ENCODE measurements around the gene NSUN7.

DNA sequence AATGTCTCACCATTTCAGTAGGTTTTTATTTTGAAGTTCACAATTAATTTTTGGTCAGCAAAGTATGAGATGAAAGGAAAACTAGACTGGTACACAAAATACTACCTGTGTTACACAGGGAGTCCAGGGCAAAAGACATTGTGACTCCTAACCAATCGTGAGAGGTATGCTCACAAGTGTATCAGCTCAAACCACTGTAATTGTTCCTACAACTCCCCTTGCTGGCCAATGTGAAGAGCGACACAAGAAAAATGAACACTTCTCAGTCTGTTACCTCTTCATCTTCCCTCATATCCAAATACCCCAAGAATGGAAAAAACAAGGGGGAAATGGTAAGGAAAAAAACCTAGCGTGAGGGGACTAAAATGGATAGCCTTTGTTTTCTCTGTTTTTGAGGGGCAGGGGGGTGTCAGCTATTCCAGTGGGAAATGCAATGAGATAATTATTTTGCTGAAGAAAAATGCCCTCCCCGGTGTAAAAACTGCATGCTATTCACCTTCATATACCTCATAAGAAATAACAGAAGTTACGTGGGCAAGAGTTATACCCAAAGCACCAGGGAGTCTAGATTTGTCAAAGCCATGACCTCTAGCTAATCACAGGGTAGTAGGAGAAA is 30.6 kb upstream of the NSUN7 start:
- TF ChIP-seq, protein P1, sequence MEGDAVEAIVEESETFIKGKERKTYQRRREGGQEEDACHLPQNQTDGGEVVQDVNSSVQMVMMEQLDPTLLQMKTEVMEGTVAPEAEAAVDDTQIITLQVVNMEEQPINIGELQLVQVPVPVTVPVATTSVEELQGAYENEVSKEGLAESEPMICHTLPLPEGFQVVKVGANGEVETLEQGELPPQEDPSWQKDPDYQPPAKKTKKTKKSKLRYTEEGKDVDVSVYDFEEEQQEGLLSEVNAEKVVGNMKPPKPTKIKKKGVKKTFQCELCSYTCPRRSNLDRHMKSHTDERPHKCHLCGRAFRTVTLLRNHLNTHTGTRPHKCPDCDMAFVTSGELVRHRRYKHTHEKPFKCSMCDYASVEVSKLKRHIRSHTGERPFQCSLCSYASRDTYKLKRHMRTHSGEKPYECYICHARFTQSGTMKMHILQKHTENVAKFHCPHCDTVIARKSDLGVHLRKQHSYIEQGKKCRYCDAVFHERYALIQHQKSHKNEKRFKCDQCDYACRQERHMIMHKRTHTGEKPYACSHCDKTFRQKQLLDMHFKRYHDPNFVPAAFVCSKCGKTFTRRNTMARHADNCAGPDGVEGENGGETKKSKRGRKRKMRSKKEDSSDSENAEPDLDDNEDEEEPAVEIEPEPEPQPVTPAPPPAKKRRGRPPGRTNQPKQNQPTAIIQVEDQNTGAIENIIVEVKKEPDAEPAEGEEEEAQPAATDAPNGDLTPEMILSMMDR (IDR thresholded peaks at IDR 0.05), result peak in 2 of 3 experiments; percentile 27 to 31
- no peak for TF ChIP-seq POLR2A (IDR thresholded peaks at IDR 0.05)

Data from testis (tissue), 2 donors.